Peyer's patch (tissue), 4 donors: ENCODE results near the gene IDH3G.

ENCODE experiments used
- CTCF ChIP-seq, 6 experiments: fragments of 450-650 bp in 4 of 6; fragments of 200-600 bp in 2 of 6; sonication (generic) in 1 of 6; IDR thresholded peaks; one replicate each; pipeline ENCODE4 v1.5.1; 2017 to 2019; ENCODE audit warnings: antibody characterized with exemption in 6 of 6, mild to moderate bottlenecking in 3 of 6, moderate library complexity in 1 of 6
- POLR2A ChIP-seq, 2 donors: fragments of 450-650 bp; IDR thresholded peaks; one replicate each; pipeline ENCODE4 v1.5.1; 2017; ENCODE audit warnings: antibody characterized with exemption in 2 of 2, mild to moderate bottlenecking in 2 of 2, moderate library complexity in 2 of 2

GRCh38 chrX:153784325-153784967, 9.7 kb downstream of the IDH3G start:
- no peak for TF ChIP-seq POLR2A (IDR thresholded peaks at IDR 0.05)
- TF ChIP-seq CTCF (IDR thresholded peaks at IDR 0.05) = no peak
